Mesenchymal stem cell (in vitro differentiated cells and primary cell): ENCODE data around the gene UNC5B.

Experiments
- DNase-seq: peaks from one replicate; pipeline ENCODE4 v3.0.0-alpha.2; 2013
- H2AFZ ChIP-seq: one replicate; pipeline ENCODE4 v1.6.1; 2013; ENCODE audit warnings: low read depth, mild to moderate bottlenecking, control low read depth, inconsistent platforms, low read length, moderate library complexity
- H2AK5ac ChIP-seq: 2 replicates; pipeline ENCODE4 v1.6.1; 2013; ENCODE audit warnings: low read length, moderate library complexity, mild to moderate bottlenecking, inconsistent platforms; ENCODE audit not compliant: severe bottlenecking
- H2BK120ac ChIP-seq: one replicate; pipeline ENCODE4 v1.6.1; 2013; ENCODE audit warnings: low read depth, mild to moderate bottlenecking, inconsistent platforms, low read length, moderate library complexity
- H2BK12ac ChIP-seq, 2 experiments: one replicate each; pipeline ENCODE4 v1.6.1; 2013; ENCODE audit warnings: inconsistent platforms in 2 of 2, low read length in 2 of 2, mild to moderate bottlenecking in 2 of 2, moderate library complexity in 2 of 2, control low read depth in 1 of 2
- H2BK15ac ChIP-seq: one replicate; pipeline ENCODE4 v1.6.1; 2013; ENCODE audit warnings: mild to moderate bottlenecking, low read depth, inconsistent platforms; ENCODE audit not compliant: poor library complexity, severe bottlenecking
- H2BK5ac ChIP-seq: 2 replicates; pipeline ENCODE4 v1.6.1; 2013; ENCODE audit warnings: low read depth, mild to moderate bottlenecking, low read length, control low read depth, inconsistent platforms; ENCODE audit not compliant: poor library complexity, severe bottlenecking
- H3K14ac ChIP-seq, 2 experiments: one replicate each; pipeline ENCODE4 v1.6.1; 2013; ENCODE audit warnings: inconsistent platforms in 2 of 2, low read length in 2 of 2, control low read depth in 1 of 2, mild to moderate bottlenecking in 1 of 2, moderate library complexity in 1 of 2
- H3K18ac ChIP-seq, 2 experiments: one replicate each; pipeline ENCODE4 v1.6.1; 2013; ENCODE audit warnings: inconsistent platforms in 2 of 2, low read length in 2 of 2, control low read depth in 1 of 2, low read depth in 1 of 2, mild to moderate bottlenecking in 1 of 2
- H3K23ac ChIP-seq, 2 experiments: one replicate each; pipeline ENCODE4 v1.6.1; 2013; ENCODE audit warnings: inconsistent platforms in 2 of 2, low read length in 2 of 2, mild to moderate bottlenecking in 2 of 2, moderate library complexity in 2 of 2, control low read depth in 1 of 2
- H3K27ac ChIP-seq: 2 replicates; pipeline ENCODE4 v1.5.1; 2013; ENCODE audit warnings: mild to moderate bottlenecking, moderate library complexity, low read length, control low read depth, inconsistent platforms; ENCODE audit not compliant: poor library complexity, severe bottlenecking
- H3K27me3 ChIP-seq, 2 experiments: 2 replicates each; pipeline versions ENCODE4 v1.6.1 to v1.7.0; 2013; ENCODE audit warnings: low read length in 2 of 2, mild to moderate bottlenecking in 2 of 2, moderate library complexity in 2 of 2, control low read depth in 1 of 2, inconsistent platforms in 1 of 2; ENCODE audit not compliant: control insufficient read depth in 1 of 2, insufficient read depth in 1 of 2
- H3K36me3 ChIP-seq, 2 experiments: 2 replicates each; pipeline versions ENCODE4 v1.6.1 to v1.7.0; 2013; ENCODE audit warnings: low read length in 2 of 2, control low read depth in 1 of 2, inconsistent platforms in 1 of 2, low read depth in 1 of 2, mild to moderate bottlenecking in 1 of 2; ENCODE audit not compliant: insufficient read depth in 2 of 2, control insufficient read depth in 1 of 2
- H3K4ac ChIP-seq, 2 experiments: one replicate each; pipeline ENCODE4 v1.6.1; 2013; ENCODE audit warnings: inconsistent platforms in 2 of 2, low read length in 2 of 2, mild to moderate bottlenecking in 2 of 2, moderate library complexity in 2 of 2, control low read depth in 1 of 2, low read depth in 1 of 2
- H3K4me1 ChIP-seq: 2 replicates; pipeline ENCODE4 v1.6.1; 2013; ENCODE audit warnings: low read depth, low read length, control low read depth; ENCODE audit not compliant: control insufficient read depth, insufficient read depth
- H3K4me2 ChIP-seq: 2 replicates; pipeline ENCODE4 v1.6.1; 2013; ENCODE audit warnings: low read length, mild to moderate bottlenecking, inconsistent platforms; ENCODE audit not compliant: poor library complexity, severe bottlenecking
- H3K4me3 ChIP-seq, 2 experiments: 2 replicates each; pipeline versions ENCODE4 v1.5.1 to v1.7.0; 2013; ENCODE audit warnings: low read length in 2 of 2, mild to moderate bottlenecking in 2 of 2, control low read depth in 1 of 2, low read depth in 1 of 2; ENCODE audit not compliant: insufficient read depth in 1 of 2
- H3K79me1 ChIP-seq: replicated peaks from 2 replicates; pipeline ENCODE4 v1.6.1; 2013; ENCODE audit warnings: mild to moderate bottlenecking, control low read depth, low read length, inconsistent platforms; ENCODE audit not compliant: poor library complexity, severe bottlenecking
- H3K9ac ChIP-seq: 2 replicates; pipeline ENCODE4 v1.7.0; 2013; ENCODE audit warnings: mild to moderate bottlenecking, low read length, moderate library complexity
- H3K9me3 ChIP-seq: 2 replicates; pipeline ENCODE4 v1.7.0; 2013; ENCODE audit warnings: mild to moderate bottlenecking, low read length; ENCODE audit not compliant: control insufficient read depth
- H4K8ac ChIP-seq: one replicate; pipeline ENCODE4 v1.6.1; 2013; ENCODE audit warnings: inconsistent platforms, mild to moderate bottlenecking, low read length, moderate library complexity
- H4K91ac ChIP-seq: one replicate; pipeline ENCODE4 v1.6.1; 2013; ENCODE audit warnings: mild to moderate bottlenecking, low read length, inconsistent platforms
- WGBS: methylation state at CpG from one replicate; pipeline ENCODE4 v1.1.7; 2013; ENCODE audit warnings: mixed read lengths; 5-methylcytosine and 5-hydroxymethylcytosine counted together

Gene UNC5B

GRCh38 chr10:71237843-71238623 is 25.7 kb downstream of the UNC5B start:
- no peak overlapping the region for H2AK5ac ChIP-seq
- no peak overlapping the region for H3K27ac ChIP-seq
- DNase-seq: peak; percentile 56
- H3K4me3 ChIP-seq: no peak overlapping the region
- H3K23ac ChIP-seq: no peak overlapping the region
- peak overlapping the region; percentile 43 for H4K91ac ChIP-seq
- no peak overlapping the region for H2BK5ac ChIP-seq
- 48% methylated on average over 8 of the region's 11 CpGs for WGBS
- peak overlapping the region in 1 of 2 experiments; percentile 26 for H3K14ac ChIP-seq
- peak overlapping the region; percentile 20 for H2BK120ac ChIP-seq
- H3K9ac ChIP-seq: no peak overlapping the region
- H3K79me1 ChIP-seq: no peaks in the 10 kb centered on the region
- peaks cover 10% of the 10 kb centered on the region for H3K4me1 ChIP-seq
- no peaks in the 10 kb centered on the region for H3K9me3 ChIP-seq
- H3K36me3 ChIP-seq: no peaks in the 10 kb centered on the region
- peak overlapping the region; percentile 25 to 73 for H3K18ac ChIP-seq
- peaks cover 0 to 52% of the 10 kb centered on the region in 2 experiments for H3K27me3 ChIP-seq
- peak overlapping the region; percentile 64 to 88 for H2BK12ac ChIP-seq
- H2BK15ac ChIP-seq: peak overlapping the region; percentile 9
- peak overlapping the region; percentile 36 for H4K8ac ChIP-seq
- H2AFZ ChIP-seq: no peak overlapping the region
- H3K4ac ChIP-seq: peak overlapping the region in 1 of 2 experiments; percentile 71
- H3K4me2 ChIP-seq: no peak overlapping the region

DNA sequence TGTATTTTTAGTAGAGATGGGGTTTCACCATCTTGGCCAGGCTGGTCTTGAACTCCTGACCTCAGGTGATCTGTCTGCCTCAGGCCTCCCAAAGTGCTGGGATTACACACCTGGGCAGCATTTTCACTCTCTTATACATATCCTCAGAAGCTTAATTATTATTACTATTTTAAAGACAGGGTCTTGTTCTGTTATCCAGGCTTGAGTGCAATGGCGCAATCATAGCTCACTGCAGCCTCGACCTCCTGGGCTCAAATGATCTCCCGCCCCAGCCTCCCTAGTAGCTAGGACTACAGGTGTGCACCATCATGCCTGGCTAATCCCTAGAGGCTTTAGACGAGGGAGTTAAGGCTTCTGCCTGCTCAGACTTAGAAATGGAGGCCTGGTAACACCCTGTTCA is 26.3 kb downstream of the UNC5B start:
- 96% methylated on average over 3 of the region's 4 CpGs for WGBS
- no peak for DNase-seq
- H2BK120ac ChIP-seq: peak overlapping the region; percentile 20
- peak overlapping the region; percentile 0 for H4K91ac ChIP-seq
- H3K27me3 ChIP-seq: peaks cover 0 to 50% of the 10 kb centered on the region in 2 experiments
- H2BK5ac ChIP-seq: no peak overlapping the region
- H3K4me2 ChIP-seq: no peak overlapping the region
- peak overlapping the region in 1 of 2 experiments; percentile 91 for H2BK12ac ChIP-seq
- no peak overlapping the region for H3K4me3 ChIP-seq
- H3K9me3 ChIP-seq: no peaks in the 10 kb centered on the region
- H3K79me1 ChIP-seq: no peaks in the 10 kb centered on the region
- H3K36me3 ChIP-seq: no peaks in the 10 kb centered on the region
- H3K18ac ChIP-seq: peak overlapping the region in 1 of 2 experiments; percentile 80
- H3K27ac ChIP-seq: no peak overlapping the region
- no peak overlapping the region for H4K8ac ChIP-seq
- H3K4ac ChIP-seq: peak overlapping the region in 1 of 2 experiments; percentile 41
- H3K23ac ChIP-seq: no peak overlapping the region
- H2BK15ac ChIP-seq: peak overlapping the region; percentile 9
- H3K4me1 ChIP-seq: peaks cover 10% of the 10 kb centered on the region
- no peak overlapping the region for H2AFZ ChIP-seq
- no peak overlapping the region for H2AK5ac ChIP-seq
- no peak overlapping the region for H3K9ac ChIP-seq
- H3K14ac ChIP-seq: peak overlapping the region in 1 of 2 experiments; percentile 71

GRCh38 chr10:71239131-71239915 is 27.0 kb downstream of the UNC5B start:
- Histone ChIP-seq H2BK12ac (peak overlapping the region; percentile 91 to 99), H3K27ac (no peak overlapping the region), H2BK15ac (peak overlapping the region; percentile 82), H3K14ac (peak overlapping the region in 1 of 2 experiments; percentile 71), H3K23ac (no peak overlapping the region), H3K27me3 (peaks cover 0 to 50% of the 10 kb centered on the region in 2 experiments), H2BK5ac (no peak overlapping the region), H3K4me1 (peaks cover 10% of the 10 kb centered on the region), H2AK5ac (no peak overlapping the region), H2BK120ac (peak overlapping the region; percentile 82), H3K79me1 (no peaks in the 10 kb centered on the region), H3K4me2 (no peak overlapping the region), H2AFZ (no peak overlapping the region), H3K9ac (no peak overlapping the region), H4K91ac (peak overlapping the region; percentile 81), H4K8ac (peak overlapping the region; percentile 66), H3K4ac (peak overlapping the region; percentile 89 to 90), H3K9me3 (no peaks in the 10 kb centered on the region), H3K36me3 (no peaks in the 10 kb centered on the region), H3K4me3 (no peak overlapping the region), H3K18ac (peak overlapping the region; percentile 73 to 80)
- WGBS: 87% methylated on average over 11 of the region's 13 CpGs
- DNase-seq: no peak
